GM21528 (cell line): ENCODE data around the gene HDAC5.
"Not testable (repeated sequence)": the region's sequence is repeated elsewhere in the genome, so short reads cannot be mapped to it uniquely, and the experiment has no call there.

Experiments used
- ATAC-seq: cut with Tn5 transposase; IDR thresholded peaks from one replicate; pipeline ENCODE4 v1.9.1; 2021; ENCODE audit warnings: mild to moderate bottlenecking, moderate library complexity; ENCODE audit not compliant: unreplicated experiment, low FRiP score

The HDAC5 gene

DNA sequence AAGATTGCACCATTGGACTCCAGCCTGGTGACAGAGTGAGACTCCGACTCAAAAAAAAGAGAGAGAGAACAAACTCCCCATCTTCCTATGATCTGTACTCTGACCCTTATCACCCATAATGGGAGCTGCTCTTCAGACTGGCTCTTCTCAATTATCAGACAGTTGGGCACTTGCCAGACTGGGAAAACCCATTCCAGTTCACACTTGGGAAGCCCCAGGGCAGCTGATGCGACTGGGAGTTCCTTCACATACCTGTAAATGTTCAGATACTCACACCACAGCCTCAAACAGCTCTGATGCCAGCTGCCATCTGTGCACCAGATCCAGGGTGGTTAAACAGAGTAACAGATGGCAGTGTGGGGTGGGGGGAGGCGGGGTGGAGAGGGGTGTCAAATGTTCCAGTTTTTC lies 84.8 kb downstream of the HDAC5 start:
- no peak for ATAC-seq

- ATAC-seq = no peak
Measured at GRCh38 chr17:44037471-44037870, 86.0 kb downstream of the HDAC5 start.

GRCh38 chr17:44034688-44035087 lies 88.8 kb downstream of the HDAC5 start:
- ATAC-seq = not testable (repeated sequence)

- ATAC-seq = no peak
Measured at GRCh38 chr17:44033861-44034408, 89.5 kb downstream of the HDAC5 start.

GRCh38 chr17:44030482-44030881 lies 93.0 kb downstream of the HDAC5 start:
- ATAC-seq = no peak

- ATAC-seq = no peak
Measured at GRCh38 chr17:44029736-44030135, 93.7 kb downstream of the HDAC5 start.
